HCT116 (cell line): ENCODE results near the gene RNF180. TPM values are rescaled to one million over a fixed set of nuclear protein-coding genes. Genes with fewer than 3 reads are reported as not detected.

Experiments
- ATAC-seq: fragments of 200-7000 bp; cut with Tn5 transposase; 2 replicates; pipeline ENCODE4 v1.9.1; 2020; ENCODE audit warnings: mild to moderate bottlenecking, moderate library complexity
- BruUV-seq: library from RNA; stranded (reverse); fragments of 400-500 nt; replicated peaks from 2 replicates; lab custom pipeline; 2021; lab: Mats Ljungman, UMichigan
- CTCF ChIA-PET: fragments of 300-600 bp; sonication (Branson Sonifier 250); formaldehyde crosslinking; loops from one replicate; lab custom pipeline; 2021; ENCODE audit warnings: antibody characterized with exemption; lab: Charles Lee
- POLR2A ChIA-PET: fragments of 300-600, 350-600 bp; sonication (Branson Sonifier 250); formaldehyde crosslinking; loops from one replicate; lab custom pipeline; 2021; ENCODE audit warnings: antibody characterized with exemption; lab: Charles Lee
- RAD21 ChIA-PET, 2 experiments: fragments of 300-600 bp; sonication (Branson Sonifier 250); formaldehyde crosslinking; loops; one replicate each; lab custom pipeline; 2023; ENCODE audit warnings: low total read pairs in 2 of 2; ENCODE audit not compliant: uncharacterized antibody in 2 of 2, unreplicated experiment in 2 of 2, low non-redundant PET in 1 of 2; lab: Charles Lee
- DNase-seq: peaks from one replicate; pipeline ENCODE4 v3.0.0-alpha.2; 2010; ENCODE audit warnings: low read depth, low spot score
- H2AFZ ChIP-seq: fragments of 200-600 bp; shearing (Covaris generic), sonication (generic); 2 replicates; pipeline ENCODE4 v1.6.1; 2017; ENCODE audit warnings: low read depth, mixed run types, mixed read lengths, antibody characterized with exemption, low read length; ENCODE audit not compliant: poor library complexity, severe bottlenecking
- H3K27ac ChIP-seq: 2 replicates; pipeline ENCODE4 v1.5.1; 2012; ENCODE audit warnings: low read depth, low read length
- H3K27me3 ChIP-seq: fragments of 200-600 bp; sonication (generic); 2 replicates; pipeline ENCODE4 v1.6.1; 2016; ENCODE audit warnings: mixed run types, low read length, mixed read lengths; ENCODE audit not compliant: insufficient read depth
- H3K36me3 ChIP-seq, 2 experiments: fragments of 200-500 bp in 1 of 2; fragments of 200-600 bp in 1 of 2; sonication (Bioruptor generic) in 1 of 2; sonication (generic) in 1 of 2; 2 replicates each; pipeline versions ENCODE4 v1.5.1 to v1.6.1; 2014 to 2016; ENCODE audit warnings: low read length in 2 of 2, inconsistent platforms in 1 of 2, mixed read lengths in 1 of 2, mixed run types in 1 of 2; ENCODE audit not compliant: insufficient read depth in 2 of 2, control insufficient read depth in 1 of 2
- H3K4me1 ChIP-seq, 2 experiments: fragments of 200-600 bp in 1 of 2; sonication (generic) in 1 of 2; 2 replicates each; pipeline versions ENCODE4 v1.5.1 to v1.6.1; 2012 to 2017; ENCODE audit warnings: low read length in 2 of 2, inconsistent platforms in 1 of 2, mild to moderate bottlenecking in 1 of 2, mixed read lengths in 1 of 2, mixed run types in 1 of 2, moderate library complexity in 1 of 2; ENCODE audit not compliant: insufficient read depth in 2 of 2, control insufficient read depth in 1 of 2
- H3K4me2 ChIP-seq: fragments of 200-600 bp; sonication (generic); 2 replicates; pipeline ENCODE4 v1.6.1; 2017; ENCODE audit warnings: mixed run types, low read length, mixed read lengths
- H3K4me3 ChIP-seq, 2 experiments: fragments of 200-600 bp in 1 of 2; sonication (generic) in 1 of 2; replicated peaks in 1 of 2; 2 replicates each; pipeline ENCODE4 v1.5.1; 2011 to 2016; ENCODE audit warnings: low read length in 2 of 2, control low read depth in 1 of 2, low read depth in 1 of 2, mild to moderate bottlenecking in 1 of 2, mixed read lengths in 1 of 2, mixed run types in 1 of 2
- H3K79me2 ChIP-seq: fragments of 200-600 bp; sonication (generic); 2 replicates; pipeline ENCODE4 v1.6.1; 2017; ENCODE audit warnings: mild to moderate bottlenecking, mixed run types, low read length, moderate library complexity, mixed read lengths; ENCODE audit not compliant: insufficient read depth
- H3K9ac ChIP-seq: fragments of 200-600 bp; sonication (generic); 2 replicates; pipeline ENCODE4 v1.6.1; 2016; ENCODE audit warnings: low read length, mixed read lengths
- H3K9me2 ChIP-seq: fragments of 200-600 bp; sonication (generic), shearing (Covaris generic); 2 replicates; pipeline ENCODE4 v1.6.1; 2017; ENCODE audit warnings: mixed run types, mild to moderate bottlenecking, moderate library complexity; ENCODE audit not compliant: insufficient read depth
- H3K9me3 ChIP-seq, 2 experiments: fragments of 200-500 bp in 1 of 2; fragments of 200-600 bp in 1 of 2; sonication (Bioruptor generic) in 1 of 2; sonication (generic) in 1 of 2; 2 replicates each; pipeline ENCODE4 v1.6.1; 2014 to 2017; ENCODE audit warnings: low read length in 2 of 2, mixed read lengths in 2 of 2, inconsistent platforms in 1 of 2, low read depth in 1 of 2, mild to moderate bottlenecking in 1 of 2, mixed run types in 1 of 2, moderate library complexity in 1 of 2; ENCODE audit not compliant: control insufficient read depth in 1 of 2, insufficient read depth in 1 of 2
- H4K20me1 ChIP-seq: fragments of 200-600 bp; sonication (generic), shearing (Covaris generic); 2 replicates; pipeline ENCODE4 v1.6.1; 2017; ENCODE audit warnings: mixed run types, mild to moderate bottlenecking, moderate library complexity; ENCODE audit not compliant: insufficient read depth
- CBX3 ChIP-seq: IDR thresholded peaks from 2 replicates; pipeline ENCODE4 v1.6.1; 2012; ENCODE audit warnings: low read depth
- SRF ChIP-seq: IDR thresholded peaks from 2 replicates; pipeline ENCODE4 v1.6.1; 2012; ENCODE audit warnings: low read depth
- intact Hi-C: fragments of 100-400 bp; cut with micrococcal nuclease; formaldehyde crosslinking; loops from 2 replicates; pipeline ENCODE4 v1.10.0; 2022
- total RNA-seq: library from RNA; stranded (reverse); gene quantifications from one replicate; pipeline ENCODE4 v1.2.1, GENCODE V29; 2021; ENCODE audit not compliant: unreplicated experiment
- TF ChIP-seq, protein P1 (sequence below): IDR thresholded peaks from 2 replicates; pipeline ENCODE4 v1.6.1; 2012; ENCODE audit warnings: low read depth
- TF ChIP-seq, protein P2 (sequence below), 3 experiments: fragments of 200-600 bp in 1 of 3; sonication (generic) in 1 of 3; IDR thresholded peaks in 2 of 3; conservative IDR thresholded peaks in 1 of 3; 2 replicates each; pipeline ENCODE4 v1.5.1; 2012 to 2017; ENCODE audit warnings: low read depth in 2 of 3, low read length in 2 of 3, antibody characterized with exemption in 1 of 3, borderline replicate concordance in 1 of 3, control low read depth in 1 of 3, mild to moderate bottlenecking in 1 of 3, mixed read lengths in 1 of 3, mixed run types in 1 of 3, moderate library complexity in 1 of 3; ENCODE audit not compliant: insufficient read depth in 1 of 3

RNF180 gene
- total RNA-seq, 1 experiment from 2014 or later, result not detected

DNA sequence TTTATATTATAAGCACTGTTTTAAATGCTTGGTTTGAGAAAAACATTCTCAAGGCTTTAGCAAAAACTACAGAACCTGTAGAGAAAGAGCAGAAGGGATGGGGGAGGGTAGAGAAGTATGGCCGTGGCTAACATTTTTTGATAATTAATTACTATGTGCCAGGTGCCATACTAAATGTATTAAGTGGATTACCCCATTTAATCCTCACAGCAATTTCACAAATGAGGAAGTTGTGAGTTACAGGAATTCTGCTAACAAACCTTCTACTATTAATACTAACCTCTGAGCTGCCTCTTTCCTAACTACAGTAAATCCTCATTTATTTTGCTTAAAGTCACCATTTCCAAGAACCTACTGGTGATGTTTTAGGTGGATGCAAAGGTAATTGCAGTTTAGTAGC, 157.9 kb downstream of the RNF180 start:
- Histone ChIP-seq H2AFZ (no peak overlapping the region), H3K36me3 (no peaks in the 10 kb centered on the region), H3K27ac (no peak overlapping the region), H3K79me2 (no peaks in the 10 kb centered on the region), H3K9ac (no peak overlapping the region), H3K9me3 (peaks cover 5% of the 10 kb centered on the region in 2 experiments; a peak in 2 of 4 replicates), H3K27me3 (no peaks in the 10 kb centered on the region), H3K4me2 (no peak overlapping the region), H3K4me1 (no peaks in the 10 kb centered on the region), H3K9me2 (no peaks in the 10 kb centered on the region), H4K20me1 (no peaks in the 10 kb centered on the region), H3K4me3 (no peak overlapping the region)
- ATAC-seq, result no peak
- no peak for DNase-seq
- ChIA-PET POLR2A (no interaction called here), RAD21 (no interaction called here), CTCF (no interaction called here)
- TF ChIP-seq, protein P1, sequence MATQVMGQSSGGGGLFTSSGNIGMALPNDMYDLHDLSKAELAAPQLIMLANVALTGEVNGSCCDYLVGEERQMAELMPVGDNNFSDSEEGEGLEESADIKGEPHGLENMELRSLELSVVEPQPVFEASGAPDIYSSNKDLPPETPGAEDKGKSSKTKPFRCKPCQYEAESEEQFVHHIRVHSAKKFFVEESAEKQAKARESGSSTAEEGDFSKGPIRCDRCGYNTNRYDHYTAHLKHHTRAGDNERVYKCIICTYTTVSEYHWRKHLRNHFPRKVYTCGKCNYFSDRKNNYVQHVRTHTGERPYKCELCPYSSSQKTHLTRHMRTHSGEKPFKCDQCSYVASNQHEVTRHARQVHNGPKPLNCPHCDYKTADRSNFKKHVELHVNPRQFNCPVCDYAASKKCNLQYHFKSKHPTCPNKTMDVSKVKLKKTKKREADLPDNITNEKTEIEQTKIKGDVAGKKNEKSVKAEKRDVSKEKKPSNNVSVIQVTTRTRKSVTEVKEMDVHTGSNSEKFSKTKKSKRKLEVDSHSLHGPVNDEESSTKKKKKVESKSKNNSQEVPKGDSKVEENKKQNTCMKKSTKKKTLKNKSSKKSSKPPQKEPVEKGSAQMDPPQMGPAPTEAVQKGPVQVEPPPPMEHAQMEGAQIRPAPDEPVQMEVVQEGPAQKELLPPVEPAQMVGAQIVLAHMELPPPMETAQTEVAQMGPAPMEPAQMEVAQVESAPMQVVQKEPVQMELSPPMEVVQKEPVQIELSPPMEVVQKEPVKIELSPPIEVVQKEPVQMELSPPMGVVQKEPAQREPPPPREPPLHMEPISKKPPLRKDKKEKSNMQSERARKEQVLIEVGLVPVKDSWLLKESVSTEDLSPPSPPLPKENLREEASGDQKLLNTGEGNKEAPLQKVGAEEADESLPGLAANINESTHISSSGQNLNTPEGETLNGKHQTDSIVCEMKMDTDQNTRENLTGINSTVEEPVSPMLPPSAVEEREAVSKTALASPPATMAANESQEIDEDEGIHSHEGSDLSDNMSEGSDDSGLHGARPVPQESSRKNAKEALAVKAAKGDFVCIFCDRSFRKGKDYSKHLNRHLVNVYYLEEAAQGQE, result no peak
- TF ChIP-seq CBX3, result no peak
- no peak for TF ChIP-seq SRF
- TF ChIP-seq, protein P2, sequence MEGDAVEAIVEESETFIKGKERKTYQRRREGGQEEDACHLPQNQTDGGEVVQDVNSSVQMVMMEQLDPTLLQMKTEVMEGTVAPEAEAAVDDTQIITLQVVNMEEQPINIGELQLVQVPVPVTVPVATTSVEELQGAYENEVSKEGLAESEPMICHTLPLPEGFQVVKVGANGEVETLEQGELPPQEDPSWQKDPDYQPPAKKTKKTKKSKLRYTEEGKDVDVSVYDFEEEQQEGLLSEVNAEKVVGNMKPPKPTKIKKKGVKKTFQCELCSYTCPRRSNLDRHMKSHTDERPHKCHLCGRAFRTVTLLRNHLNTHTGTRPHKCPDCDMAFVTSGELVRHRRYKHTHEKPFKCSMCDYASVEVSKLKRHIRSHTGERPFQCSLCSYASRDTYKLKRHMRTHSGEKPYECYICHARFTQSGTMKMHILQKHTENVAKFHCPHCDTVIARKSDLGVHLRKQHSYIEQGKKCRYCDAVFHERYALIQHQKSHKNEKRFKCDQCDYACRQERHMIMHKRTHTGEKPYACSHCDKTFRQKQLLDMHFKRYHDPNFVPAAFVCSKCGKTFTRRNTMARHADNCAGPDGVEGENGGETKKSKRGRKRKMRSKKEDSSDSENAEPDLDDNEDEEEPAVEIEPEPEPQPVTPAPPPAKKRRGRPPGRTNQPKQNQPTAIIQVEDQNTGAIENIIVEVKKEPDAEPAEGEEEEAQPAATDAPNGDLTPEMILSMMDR (IDR thresholded peaks at IDR 0.05 in 2 of 3, conservative IDR thresholded peaks at IDR 0.05 in 1 of 3; ENCODE audit: borderline replicate concordance in 1 of 3, insufficient read depth in 1 of 3, low read depth in 2 of 3, low read length in 2 of 3), result no peak
- BruUV-seq, result no TSS peak
- intact Hi-C loops, result no loop called here
